ENCODE measurements around the gene MEPE. TPM values are rescaled to one million over a fixed set of nuclear protein-coding genes. Genes with fewer than 3 reads are reported as not detected.

MEPE gene
- total RNA-seq, 1 donor from 2014 or later = not detected

GRCh38 chr4:87849612-87850011 is 16.8 kb downstream of the MEPE start:
- no peaks in the 10 kb centered on the region for H3K27me3 Mint-ChIP-seq (ENCODE audit: insufficient read depth, low read depth)
- Histone ChIP-seq H3K9ac (no peak overlapping the region), H3F3A (ENCODE audit: low read depth) (no peaks in the 10 kb centered on the region), H3K27me3 (no peaks in the 10 kb centered on the region), H3K27ac (no peak overlapping the region), H4K20me1 (ENCODE audit: low read depth) (no peaks in the 10 kb centered on the region), H3K4me1 (no peaks in the 10 kb centered on the region), H3K36me3 (no peaks in the 10 kb centered on the region), H3K4me3 (no peak overlapping the region), H3K9me3 (ENCODE audit: low read depth) (no peaks in the 10 kb centered on the region), H2AFZ (replicated peaks) (no peak overlapping the region), H3K79me2 (ENCODE audit: low read depth) (no peaks in the 10 kb centered on the region), H3K4me2 (no peak overlapping the region)
- no peaks in the 10 kb centered on the region for H3K36me3 Mint-ChIP-seq
- H3K9me3 Mint-ChIP-seq = no peaks in the 10 kb centered on the region
- peaks cover 5% of the 10 kb centered on the region for H3K4me1 Mint-ChIP-seq
- no peak for DNase-seq (ENCODE audit: low spot score)
- no peak overlapping the region for H3K27ac Mint-ChIP-seq
- no peak for TF ChIP-seq CTCF (IDR thresholded peaks at IDR 0.05)
- H3K4me3 Mint-ChIP-seq = no peak overlapping the region

DNA sequence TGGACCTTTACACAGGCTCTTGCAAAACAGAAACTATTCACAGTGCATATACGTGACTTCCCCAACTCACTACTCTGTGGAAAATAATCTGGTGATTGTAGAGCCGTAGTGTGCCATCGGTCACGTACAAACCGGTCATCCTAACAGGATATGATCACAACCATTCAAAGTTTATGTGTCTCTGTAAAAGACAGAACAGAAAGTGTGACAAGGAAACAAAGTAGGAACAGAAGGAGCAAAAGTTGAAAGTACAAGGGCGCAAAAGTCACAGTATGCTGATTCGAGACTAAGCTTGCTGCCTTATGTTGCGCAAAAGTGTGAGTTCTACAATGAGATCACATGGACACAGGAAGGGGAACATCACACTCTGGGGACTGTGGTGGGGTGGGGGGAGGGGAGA is 18.6 kb downstream of the MEPE start:
- Mint-ChIP-seq H3K4me3 (no peak overlapping the region), H3K27ac (no peak overlapping the region), H3K9me3 (no peaks in the 10 kb centered on the region), H3K4me1 (peaks cover 5% of the 10 kb centered on the region), H3K27me3 (ENCODE audit: insufficient read depth, low read depth) (no peaks in the 10 kb centered on the region), H3K36me3 (no peaks in the 10 kb centered on the region)
- H3K4me2 ChIP-seq = no peak overlapping the region
- H3K27ac ChIP-seq = no peak overlapping the region
- no peak overlapping the region for H3K4me3 ChIP-seq
- no peak for TF ChIP-seq CTCF (IDR thresholded peaks at IDR 0.05)
- TF ChIP-seq EZH2phosphoT487 (IDR thresholded peaks at IDR 0.05) = no peak
- TF ChIP-seq EZH2 (IDR thresholded peaks at IDR 0.05) = no peak
- H3K36me3 ChIP-seq = no peaks in the 10 kb centered on the region
- no peaks in the 10 kb centered on the region for H3K27me3 ChIP-seq
- H4K20me1 ChIP-seq (ENCODE audit: low read depth) = no peaks in the 10 kb centered on the region
- DNase-seq (ENCODE audit: low spot score) = no peak
- no peaks in the 10 kb centered on the region for H3K79me2 ChIP-seq (ENCODE audit: low read depth)
- H3K9ac ChIP-seq = no peak overlapping the region
- H2AFZ ChIP-seq (replicated peaks) = no peak overlapping the region
- H3K9me3 ChIP-seq (ENCODE audit: low read depth) = no peaks in the 10 kb centered on the region
- H3K4me1 ChIP-seq = no peaks in the 10 kb centered on the region
- H3F3A ChIP-seq (ENCODE audit: low read depth) = no peaks in the 10 kb centered on the region

DNA sequence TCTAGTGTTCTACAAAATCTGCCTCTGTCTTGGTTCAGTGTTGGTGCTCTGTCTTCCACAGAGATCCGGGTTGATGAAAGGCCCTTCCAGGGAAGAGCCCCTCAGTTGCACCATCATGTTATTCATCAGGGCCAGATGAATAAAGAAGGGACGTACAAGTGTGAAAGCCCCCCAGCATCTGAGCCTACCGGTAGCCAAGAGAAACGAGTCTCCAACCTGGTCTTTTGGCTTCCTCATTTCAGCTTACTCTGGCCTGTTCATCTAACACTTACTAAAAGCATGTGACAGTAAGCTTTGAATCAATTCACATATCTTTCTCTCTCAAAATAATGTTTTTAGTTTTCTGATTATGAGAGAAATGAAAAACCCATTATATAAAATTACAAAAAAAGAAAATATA is 19.2 kb downstream of the MEPE start:
- H3F3A ChIP-seq (ENCODE audit: low read depth) = no peaks in the 10 kb centered on the region
- H3K4me2 ChIP-seq = no peak overlapping the region
- no peak overlapping the region for H2AFZ ChIP-seq (replicated peaks)
- H3K27ac ChIP-seq = no peak overlapping the region
- no peaks in the 10 kb centered on the region for H3K9me3 ChIP-seq (ENCODE audit: low read depth)
- H3K4me1 Mint-ChIP-seq = peaks cover 8% of the 10 kb centered on the region
- H3K27ac Mint-ChIP-seq = no peak overlapping the region
- no peak overlapping the region for H3K4me3 ChIP-seq
- TF ChIP-seq EZH2phosphoT487 (IDR thresholded peaks at IDR 0.05) (no peak), EZH2 (IDR thresholded peaks at IDR 0.05) (no peak), CTCF (IDR thresholded peaks at IDR 0.05) (no peak)
- H3K27me3 Mint-ChIP-seq (ENCODE audit: insufficient read depth, low read depth) = no peaks in the 10 kb centered on the region
- no peaks in the 10 kb centered on the region for H3K9me3 Mint-ChIP-seq
- H4K20me1 ChIP-seq (ENCODE audit: low read depth) = no peaks in the 10 kb centered on the region
- no peaks in the 10 kb centered on the region for H3K36me3 Mint-ChIP-seq
- H3K79me2 ChIP-seq (ENCODE audit: low read depth) = no peaks in the 10 kb centered on the region
- no peak overlapping the region for H3K4me3 Mint-ChIP-seq
- no peak for DNase-seq (ENCODE audit: low spot score)
- no peaks in the 10 kb centered on the region for H3K36me3 ChIP-seq
- no peaks in the 10 kb centered on the region for H3K4me1 ChIP-seq
- no peaks in the 10 kb centered on the region for H3K27me3 ChIP-seq
- H3K9ac ChIP-seq = no peak overlapping the region

DNA sequence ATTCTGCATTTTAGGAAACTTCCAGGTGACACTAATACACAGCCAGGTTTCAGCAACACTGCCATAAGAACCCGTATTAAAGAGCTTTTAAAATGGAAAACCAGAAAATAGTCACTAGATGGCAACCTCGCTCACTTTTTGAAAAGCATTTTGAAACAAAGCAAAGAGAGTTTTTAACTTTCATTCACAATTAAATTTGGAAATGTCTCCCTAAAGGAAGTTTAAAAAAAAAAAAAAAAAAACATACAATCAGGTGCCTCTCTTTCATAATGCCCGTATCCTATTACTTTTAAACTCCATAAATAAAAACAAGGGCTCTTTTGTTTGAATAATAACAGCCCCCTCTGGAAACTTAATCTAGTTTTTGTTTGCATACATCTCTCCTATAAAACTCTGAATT is 20.3 kb downstream of the MEPE start:
- Histone ChIP-seq H3K27me3 (no peaks in the 10 kb centered on the region), H3K9ac (no peak overlapping the region), H3K4me2 (no peak overlapping the region), H3K79me2 (ENCODE audit: low read depth) (no peaks in the 10 kb centered on the region), H3K27ac (no peak overlapping the region), H3K36me3 (no peaks in the 10 kb centered on the region), H3K4me1 (no peaks in the 10 kb centered on the region), H3K4me3 (no peak overlapping the region), H3K9me3 (ENCODE audit: low read depth) (no peaks in the 10 kb centered on the region), H4K20me1 (ENCODE audit: low read depth) (no peaks in the 10 kb centered on the region), H3F3A (ENCODE audit: low read depth) (no peaks in the 10 kb centered on the region), H2AFZ (replicated peaks) (peak overlapping the region; percentile 87)
- TF ChIP-seq CTCF (IDR thresholded peaks at IDR 0.05) = peak; percentile 64
- TF ChIP-seq EZH2phosphoT487 (IDR thresholded peaks at IDR 0.05) = no peak
- Mint-ChIP-seq H3K27ac (no peak overlapping the region), H3K36me3 (no peaks in the 10 kb centered on the region), H3K27me3 (ENCODE audit: insufficient read depth, low read depth) (no peaks in the 10 kb centered on the region), H3K4me3 (no peak overlapping the region), H3K4me1 (peaks cover 8% of the 10 kb centered on the region), H3K9me3 (peaks cover 2% of the 10 kb centered on the region)
- DNase-seq (ENCODE audit: low spot score) = peak; percentile 49
